GM12892 (cell line): Measurements from ENCODE around the gene SPTBN1.

ENCODE experiments used
- POLR2A ChIP-seq: IDR thresholded peaks from 2 replicates; pipeline ENCODE4 v1.6.1; 2011; ENCODE audit warnings: low read depth, low read length, control low read depth
- TAF1 ChIP-seq: IDR thresholded peaks from 2 replicates; pipeline ENCODE4 v1.6.1; 2011; ENCODE audit warnings: low read depth, mild to moderate bottlenecking, control low read depth, low read length, borderline replicate concordance

DNA sequence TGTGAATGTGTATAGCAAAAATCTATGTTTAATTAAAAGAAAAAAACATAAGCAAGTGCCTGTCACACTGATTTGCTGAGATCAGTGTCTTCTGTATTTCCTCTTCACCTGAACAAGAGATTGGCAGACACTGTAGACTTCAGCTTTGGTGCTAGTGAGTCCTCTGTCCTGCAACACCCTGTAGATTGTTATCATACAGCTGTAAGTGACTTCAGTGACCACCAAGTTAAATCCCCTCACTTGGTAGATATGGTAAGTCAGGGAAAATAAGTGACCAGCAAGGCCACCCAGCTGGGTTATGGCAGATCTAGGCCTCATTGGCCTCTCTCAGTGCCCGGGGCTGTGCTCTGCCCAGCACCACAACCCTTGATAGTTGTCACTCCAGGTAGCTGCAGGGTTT lies 147.7 kb downstream of the SPTBN1 start:
- TF ChIP-seq TAF1, result no peak
- no peak for TF ChIP-seq POLR2A
